Adrenal gland (tissue), 5 donors: ENCODE results near the gene CCDC169.

Source experiments
- POLR2A ChIP-seq, 2 donors: fragments of 450-650 bp; IDR thresholded peaks; one replicate each; pipeline ENCODE4 v1.6.1; 2017; ENCODE audit warnings: antibody characterized with exemption in 2 of 2, mild to moderate bottlenecking in 2 of 2, moderate library complexity in 1 of 2
- TF ChIP-seq, protein P1 (sequence below), 6 experiments: fragments of 450-650 bp in 4 of 6; fragments of 200-600 bp in 2 of 6; sonication (generic) in 1 of 6; IDR thresholded peaks; 1 replicate in 5 of 6; 2 replicates in 1 of 6; pipeline versions ENCODE4 v1.5.1 to v1.8.0; 2016 to 2021; ENCODE audit warnings: antibody characterized with exemption in 6 of 6, mild to moderate bottlenecking in 2 of 6, moderate library complexity in 1 of 6
- donor health status: DM: no; HTN: no; CAD: no.

DNA sequence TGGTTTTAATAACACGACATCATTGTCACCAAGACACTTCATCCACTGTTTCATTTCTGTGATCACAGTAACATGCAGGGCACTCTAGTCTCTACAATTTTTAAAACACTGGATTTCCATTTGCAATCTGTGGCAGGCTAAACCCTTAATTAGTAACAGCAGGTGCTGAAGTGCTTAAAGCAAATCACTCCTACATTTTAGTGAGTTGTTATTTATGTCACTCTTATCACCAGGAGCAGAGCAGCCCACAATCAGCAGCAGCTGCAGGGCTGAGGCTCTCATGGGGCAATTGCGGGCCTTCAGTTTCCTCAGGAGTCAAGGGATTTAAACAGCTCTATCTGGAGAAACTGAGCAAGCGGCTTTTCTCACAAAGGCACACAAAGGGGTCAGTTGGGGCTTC lies 84.8 kb downstream of the CCDC169 start:
- TF ChIP-seq, protein P1, sequence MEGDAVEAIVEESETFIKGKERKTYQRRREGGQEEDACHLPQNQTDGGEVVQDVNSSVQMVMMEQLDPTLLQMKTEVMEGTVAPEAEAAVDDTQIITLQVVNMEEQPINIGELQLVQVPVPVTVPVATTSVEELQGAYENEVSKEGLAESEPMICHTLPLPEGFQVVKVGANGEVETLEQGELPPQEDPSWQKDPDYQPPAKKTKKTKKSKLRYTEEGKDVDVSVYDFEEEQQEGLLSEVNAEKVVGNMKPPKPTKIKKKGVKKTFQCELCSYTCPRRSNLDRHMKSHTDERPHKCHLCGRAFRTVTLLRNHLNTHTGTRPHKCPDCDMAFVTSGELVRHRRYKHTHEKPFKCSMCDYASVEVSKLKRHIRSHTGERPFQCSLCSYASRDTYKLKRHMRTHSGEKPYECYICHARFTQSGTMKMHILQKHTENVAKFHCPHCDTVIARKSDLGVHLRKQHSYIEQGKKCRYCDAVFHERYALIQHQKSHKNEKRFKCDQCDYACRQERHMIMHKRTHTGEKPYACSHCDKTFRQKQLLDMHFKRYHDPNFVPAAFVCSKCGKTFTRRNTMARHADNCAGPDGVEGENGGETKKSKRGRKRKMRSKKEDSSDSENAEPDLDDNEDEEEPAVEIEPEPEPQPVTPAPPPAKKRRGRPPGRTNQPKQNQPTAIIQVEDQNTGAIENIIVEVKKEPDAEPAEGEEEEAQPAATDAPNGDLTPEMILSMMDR (IDR thresholded peaks at IDR 0.05) = no peak
- TF ChIP-seq POLR2A (IDR thresholded peaks at IDR 0.05) = no peak
